SKM-1 treated with dmso at 0.1 percent for 144 hours (cell line): ENCODE data around the gene ATG2B.

Experiments
- DNase-seq: peaks from one replicate; lab custom pipeline; 2025; ENCODE audit not compliant: unreplicated experiment; lab: John Stamatoyannopoulos, UW

ATG2B gene

DNA sequence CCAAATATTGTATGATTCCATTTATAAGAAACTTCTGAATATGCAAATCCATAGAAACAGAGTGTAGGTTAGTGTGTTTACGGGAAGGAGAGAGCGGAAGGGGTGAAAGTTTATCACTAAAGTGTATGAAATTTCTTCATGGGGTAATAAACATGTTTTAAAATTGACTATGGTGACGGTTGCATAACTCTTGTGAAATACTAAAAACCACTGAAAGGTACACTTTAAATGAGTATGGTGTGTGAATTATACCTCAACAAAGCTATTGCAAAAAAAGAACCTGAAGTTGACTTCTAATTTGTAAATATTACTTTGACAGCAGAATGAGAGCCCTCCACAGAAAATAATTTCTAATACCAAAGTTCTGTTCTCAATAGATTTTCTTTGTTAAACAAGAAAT is 47.1 kb downstream of the ATG2B start:
- DNase-seq: no peak

DNA sequence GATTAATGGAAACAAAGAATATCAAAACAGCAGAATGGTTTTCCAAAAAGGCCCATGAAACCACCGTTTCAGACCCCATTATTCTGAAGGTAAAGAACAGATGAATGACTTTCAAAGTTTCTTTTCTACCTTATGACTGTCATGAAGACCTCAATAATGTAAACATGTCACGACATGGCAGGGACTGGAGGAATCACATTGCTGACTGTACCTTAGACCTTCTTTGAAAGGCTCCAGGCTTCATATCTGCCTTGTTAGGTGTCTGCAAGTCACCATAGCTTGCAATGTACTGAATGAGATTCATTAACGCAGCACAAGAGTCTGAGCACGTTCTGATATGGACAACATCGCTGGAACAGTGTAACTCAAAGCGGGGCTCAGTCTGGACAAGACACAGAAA is 52.2 kb downstream of the ATG2B start:
- no peak for DNase-seq

DNA sequence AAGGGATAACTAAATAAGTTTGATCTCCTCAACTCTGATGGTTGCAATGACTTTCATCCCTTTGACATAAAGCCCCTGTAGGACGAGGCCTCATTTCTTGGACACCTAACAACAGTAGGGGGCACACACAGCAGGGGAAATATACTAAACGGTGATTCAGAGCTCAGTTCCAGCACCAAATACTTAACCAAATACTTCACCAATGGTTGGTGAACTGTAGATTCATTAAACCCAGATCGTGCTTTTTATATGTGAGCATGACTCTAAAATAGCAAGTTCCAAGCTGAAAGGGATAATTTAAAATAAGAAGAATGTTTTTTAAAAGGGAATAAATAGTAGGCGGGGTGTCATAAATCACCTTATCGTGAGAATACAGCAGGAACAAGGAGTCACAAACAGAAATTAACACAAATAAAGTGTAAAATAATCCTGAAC is 53.2 kb downstream of the ATG2B start:
- DNase-seq: no peak

DNA sequence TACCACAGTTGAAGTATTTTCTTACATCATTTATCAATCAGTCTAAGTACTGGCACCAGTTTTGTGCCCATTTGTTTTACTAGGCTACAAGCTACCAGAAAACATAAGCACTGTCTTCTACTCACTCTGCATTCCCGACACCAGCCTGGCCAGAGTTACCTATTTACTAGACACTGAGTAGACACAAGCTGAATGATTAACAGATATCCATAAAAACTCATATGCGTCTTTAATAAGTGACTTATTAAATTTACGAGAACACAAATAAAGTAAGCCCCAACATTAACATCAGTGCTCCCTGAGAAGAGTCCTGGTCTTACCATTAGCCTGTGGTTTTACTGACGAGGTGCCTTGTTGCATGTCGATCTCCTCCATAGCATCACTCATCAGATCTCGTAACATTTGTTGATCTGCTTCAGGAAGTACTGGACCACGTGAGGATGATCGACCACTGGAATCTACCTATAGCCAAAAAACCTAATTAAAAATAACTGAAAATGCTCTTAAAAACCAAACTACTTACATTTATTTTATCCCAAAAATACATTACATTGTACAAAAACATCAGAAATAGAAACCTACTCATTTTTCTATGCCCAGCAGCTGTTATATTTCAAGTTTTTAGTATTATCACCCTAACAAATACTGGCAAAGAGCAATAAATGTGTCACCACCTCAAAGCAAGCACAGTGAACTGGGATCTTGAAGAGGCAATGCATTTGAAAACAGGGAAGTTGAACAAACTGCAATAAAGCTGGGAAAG is 53.8 kb downstream of the ATG2B start:
- DNase-seq: no peak

DNA sequence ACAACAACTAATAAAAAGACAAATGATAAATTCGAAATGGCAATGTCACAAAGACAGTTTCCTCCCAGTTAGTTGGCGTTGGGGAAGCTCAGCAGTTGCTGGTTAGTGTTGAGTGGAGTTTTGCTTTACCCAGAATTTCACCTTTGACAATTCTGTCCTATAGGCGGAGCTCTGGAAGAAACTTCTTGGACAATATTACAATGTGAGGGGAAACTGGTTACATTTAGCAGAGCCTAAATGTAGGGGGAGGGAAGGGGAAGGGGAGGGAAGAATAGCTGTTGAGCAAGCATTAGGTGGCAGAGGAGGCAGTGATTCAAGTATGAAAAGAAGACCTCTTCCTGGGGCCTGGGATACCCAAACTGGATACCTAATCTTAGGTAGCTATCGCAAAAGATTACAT is 55.7 kb downstream of the ATG2B start:
- no peak for DNase-seq

DNA sequence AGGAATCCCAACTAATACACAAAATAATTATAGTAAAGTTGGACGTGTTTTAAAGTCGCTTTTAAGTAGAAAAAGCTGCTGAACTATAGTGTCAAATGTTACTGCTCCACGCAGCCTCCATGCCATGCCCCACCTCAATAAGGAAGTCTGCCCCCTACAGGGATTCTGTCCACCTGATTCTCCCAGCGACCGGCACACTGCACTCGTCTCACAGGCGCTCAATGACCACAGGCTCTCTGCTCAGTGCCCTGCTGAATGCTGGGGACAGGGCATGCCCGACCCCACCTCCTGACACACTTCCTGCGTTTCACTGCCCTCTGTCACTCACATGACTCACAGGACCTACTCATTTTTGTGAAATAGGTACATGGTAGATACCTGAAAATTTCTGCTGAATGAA is 58.2 kb downstream of the ATG2B start:
- DNase-seq: no peak

DNA sequence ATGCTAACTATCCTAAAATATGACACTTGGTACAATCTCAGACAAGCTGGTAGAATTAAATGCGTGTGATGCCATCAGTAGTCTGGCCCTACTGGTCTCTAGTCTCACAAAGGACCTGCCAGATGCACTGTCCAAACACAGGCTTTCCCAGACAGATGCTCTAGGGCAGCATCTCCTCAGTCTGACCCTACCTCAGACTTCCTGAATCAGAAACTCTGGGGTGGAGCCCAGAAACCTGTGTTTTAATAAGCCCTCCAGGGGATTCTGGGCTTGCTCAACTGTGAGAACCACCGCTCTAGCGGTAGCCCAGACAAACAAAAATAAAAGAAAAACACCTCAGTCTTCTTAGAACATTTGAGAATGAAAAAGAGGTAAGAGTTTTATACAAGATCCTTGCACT is 59.2 kb downstream of the ATG2B start:
- DNase-seq: no peak

DNA sequence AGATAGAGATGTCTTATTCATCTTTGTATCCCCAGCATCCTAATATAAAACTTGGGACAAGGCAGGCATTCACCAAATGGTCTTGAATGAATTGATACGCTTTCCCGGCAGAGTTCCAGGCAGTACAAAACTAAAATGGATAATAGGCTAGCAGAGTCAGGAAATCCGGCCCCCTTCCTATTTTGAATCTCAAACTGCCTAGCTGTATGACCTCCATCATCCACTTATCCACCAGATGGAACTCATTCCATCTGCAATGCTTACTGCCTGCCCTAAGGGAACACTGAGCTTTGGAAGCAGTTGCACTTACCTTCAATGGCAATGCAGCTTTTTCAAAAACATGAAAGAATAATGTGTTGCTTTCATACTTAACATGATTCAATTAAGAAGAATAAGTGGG is 63.7 kb downstream of the ATG2B start:
- no peak for DNase-seq

DNA sequence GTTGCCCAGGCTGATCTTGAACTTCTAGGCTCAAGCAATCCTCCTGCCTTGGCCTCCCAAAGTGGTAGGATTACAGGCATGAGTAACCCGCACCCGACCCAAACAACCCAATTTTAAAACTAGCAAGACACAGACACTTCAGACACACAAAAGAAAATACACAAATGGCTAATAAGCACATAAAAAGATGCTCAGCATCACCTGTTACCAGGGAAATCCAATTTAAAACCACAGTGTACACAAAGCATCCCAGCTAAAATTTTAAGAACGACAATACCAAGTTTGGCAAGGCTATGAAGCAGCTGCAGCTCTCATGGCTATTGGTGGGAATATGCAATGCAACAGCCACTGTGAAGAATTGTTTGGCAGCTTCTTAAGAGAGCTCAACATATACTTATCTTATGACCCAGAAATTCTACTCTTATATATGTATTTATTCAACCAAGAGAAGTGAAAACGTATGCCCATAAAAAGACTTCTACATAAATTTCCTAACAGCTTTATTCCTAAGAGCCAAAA is 65.1 kb downstream of the ATG2B start:
- no peak for DNase-seq

DNA sequence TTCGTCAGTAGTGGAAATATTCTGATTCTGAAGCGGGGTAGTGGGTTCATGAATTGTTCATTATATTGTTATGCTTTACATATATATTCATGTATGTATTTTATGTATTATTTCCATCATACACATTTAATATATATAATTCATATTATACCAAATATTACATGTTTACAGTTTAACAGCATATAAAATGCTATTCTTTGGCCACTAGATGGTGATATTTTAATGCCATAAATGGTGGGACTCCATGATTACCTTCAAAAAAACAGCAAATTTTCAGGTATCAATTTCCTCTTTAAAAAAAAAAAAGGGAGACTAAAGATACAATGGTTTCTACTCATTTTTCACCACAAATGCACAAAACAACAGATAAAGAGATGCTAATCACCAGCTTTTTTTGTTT is 66.1 kb downstream of the ATG2B start:
- DNase-seq: no peak

DNA sequence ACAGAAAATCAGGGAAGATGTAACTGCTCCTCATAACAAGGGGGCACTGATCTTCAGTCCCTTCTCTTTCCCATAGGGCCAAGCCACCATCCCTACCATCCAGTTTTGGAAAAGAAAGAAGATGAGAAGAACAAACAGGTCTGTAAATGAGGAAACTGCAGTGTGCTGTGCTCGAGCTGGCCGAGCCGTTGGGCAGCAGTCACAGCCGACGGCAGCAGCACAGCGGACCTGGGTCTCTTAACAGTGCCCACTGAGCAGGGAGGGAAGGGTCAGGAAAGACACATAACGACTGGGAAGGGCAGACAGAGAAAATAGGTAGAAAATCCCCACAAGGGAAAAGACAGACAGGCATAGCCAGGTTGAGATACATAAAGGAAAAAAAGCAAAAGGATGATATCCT is 68.9 kb downstream of the ATG2B start:
- DNase-seq: no peak

DNA sequence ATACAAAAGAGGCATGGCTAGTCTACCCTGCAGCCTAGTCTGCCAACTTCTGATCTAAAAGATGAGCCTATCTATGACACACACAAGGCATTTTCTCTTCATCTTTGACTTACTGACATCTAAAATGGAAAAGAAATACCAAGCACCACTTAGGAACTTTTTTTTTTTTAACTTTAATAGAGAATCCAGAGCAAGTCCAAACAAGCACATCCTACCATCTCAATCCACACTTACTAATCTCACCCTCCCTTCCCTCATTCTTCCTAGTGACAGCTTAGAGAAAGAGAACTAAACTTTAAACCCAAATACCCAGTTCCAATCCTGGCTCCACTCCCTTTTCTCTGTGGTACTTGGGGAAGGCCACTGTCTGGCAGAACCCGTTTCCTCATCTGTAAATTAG is 75.3 kb downstream of the ATG2B start:
- no peak for DNase-seq

DNA sequence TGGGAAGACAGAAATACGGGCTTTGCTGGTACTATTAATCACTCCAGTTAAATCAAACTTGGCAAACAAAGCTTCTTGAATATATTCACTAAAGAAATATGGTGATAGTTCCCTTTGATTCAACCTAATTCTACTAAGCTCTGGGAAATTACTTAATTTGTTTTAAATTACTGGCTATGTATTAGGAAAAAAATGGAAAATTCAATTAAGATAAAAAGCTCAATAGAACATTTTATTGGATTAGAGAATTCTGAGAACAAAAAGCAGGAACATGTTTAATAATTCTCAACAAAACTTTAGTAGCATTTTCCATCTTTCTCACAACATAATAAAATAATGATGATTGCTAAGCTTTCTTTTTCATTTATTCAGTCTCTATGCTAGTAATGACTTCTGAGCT is 76.9 kb downstream of the ATG2B start:
- DNase-seq: no peak

DNA sequence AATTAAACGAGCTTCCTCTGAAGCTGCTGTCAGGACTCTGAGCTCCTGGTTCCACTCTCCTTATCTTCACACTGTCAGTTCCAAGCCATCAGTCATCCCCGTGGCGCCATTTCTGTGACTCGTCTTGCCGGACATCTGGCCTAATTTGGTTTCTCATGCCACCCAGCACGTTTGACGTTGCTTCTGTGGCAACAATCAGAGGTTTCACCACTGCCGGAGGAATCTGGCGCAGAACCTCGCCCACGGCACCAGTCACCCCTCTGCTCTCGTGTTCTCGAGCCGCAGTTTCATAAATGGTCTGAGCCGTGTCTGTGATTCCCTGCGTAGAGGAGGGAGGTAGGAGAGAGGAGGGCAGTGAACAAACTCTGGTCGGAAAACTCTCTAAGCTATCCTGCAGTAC is 77.5 kb downstream of the ATG2B start:
- DNase-seq: no peak

DNA sequence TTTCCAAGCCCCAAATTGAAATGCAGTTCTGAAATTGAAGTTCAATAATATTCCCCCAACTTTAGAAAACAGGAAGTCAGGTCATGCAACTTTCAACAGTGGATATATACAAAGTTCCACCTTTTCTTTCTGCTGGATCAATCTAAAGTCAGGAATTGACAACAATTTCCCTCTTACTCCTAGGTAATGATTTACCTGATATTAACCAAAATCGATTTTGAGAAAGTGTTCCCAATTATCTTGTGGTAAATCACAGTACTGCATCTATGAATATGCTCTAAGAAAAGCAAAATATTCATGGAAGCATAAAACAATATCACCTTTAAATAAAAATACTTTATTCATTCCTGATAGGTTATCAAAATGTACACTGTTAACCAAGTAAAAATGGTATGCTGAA is 78.7 kb downstream of the ATG2B start:
- DNase-seq: no peak

DNA sequence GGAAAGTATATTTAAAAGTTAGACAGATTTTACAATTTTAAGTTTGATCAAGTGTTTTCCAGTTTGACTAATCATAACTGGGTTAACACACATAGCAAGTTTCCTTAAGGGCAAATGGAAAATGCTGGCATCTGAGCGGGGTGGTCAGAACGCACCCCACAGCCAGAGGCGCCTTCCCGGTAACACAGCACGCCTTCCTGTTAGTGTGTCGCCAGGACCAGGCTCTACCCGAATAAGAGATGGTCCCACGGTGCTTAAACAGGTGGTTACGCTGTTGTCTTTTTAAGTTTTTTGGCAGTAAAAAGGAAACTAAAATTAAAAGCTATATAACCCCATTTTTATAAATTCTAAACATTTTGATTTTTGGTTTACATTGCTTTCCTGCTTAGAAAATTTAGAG is 79.1 kb downstream of the ATG2B start:
- no peak for DNase-seq

DNA sequence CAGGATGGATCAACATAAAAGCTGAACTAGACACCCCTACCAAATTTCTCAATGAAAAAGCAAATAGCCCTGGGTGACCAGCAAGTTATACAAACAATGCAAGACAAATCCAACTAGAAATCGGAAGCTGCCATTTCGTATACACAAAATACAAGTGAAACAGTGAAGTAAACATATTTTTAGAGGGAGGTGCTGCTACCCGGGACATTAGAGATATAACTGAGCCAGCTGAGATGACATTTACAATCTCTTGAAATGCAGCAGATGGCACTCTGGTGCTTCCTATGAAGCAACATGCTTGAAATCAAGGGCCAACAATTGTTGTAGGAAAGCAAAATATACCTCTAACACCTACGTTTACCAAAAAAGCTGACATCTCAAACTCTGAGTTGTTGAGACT is 81.7 kb downstream of the ATG2B start:
- no peak for DNase-seq

DNA sequence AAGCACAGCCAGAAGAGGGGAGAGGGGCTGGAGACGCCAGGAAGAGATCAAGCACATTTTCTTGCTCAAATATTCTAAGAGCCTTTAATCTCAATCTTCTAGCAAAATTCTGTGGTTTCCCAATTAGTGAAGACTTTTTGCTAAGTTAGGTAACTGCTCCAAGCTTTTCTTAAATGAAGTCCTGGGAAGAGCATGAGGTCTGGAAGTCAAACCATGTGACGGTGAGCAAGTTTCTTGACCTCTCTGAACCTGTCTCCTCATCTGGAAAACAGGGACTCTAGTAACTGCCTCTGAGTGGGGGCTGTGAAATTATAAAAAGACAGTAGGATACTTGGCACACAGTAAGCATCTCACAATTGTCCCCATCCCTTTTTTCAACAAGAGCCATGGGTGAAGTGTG is 83.0 kb downstream of the ATG2B start:
- DNase-seq: no peak

DNA sequence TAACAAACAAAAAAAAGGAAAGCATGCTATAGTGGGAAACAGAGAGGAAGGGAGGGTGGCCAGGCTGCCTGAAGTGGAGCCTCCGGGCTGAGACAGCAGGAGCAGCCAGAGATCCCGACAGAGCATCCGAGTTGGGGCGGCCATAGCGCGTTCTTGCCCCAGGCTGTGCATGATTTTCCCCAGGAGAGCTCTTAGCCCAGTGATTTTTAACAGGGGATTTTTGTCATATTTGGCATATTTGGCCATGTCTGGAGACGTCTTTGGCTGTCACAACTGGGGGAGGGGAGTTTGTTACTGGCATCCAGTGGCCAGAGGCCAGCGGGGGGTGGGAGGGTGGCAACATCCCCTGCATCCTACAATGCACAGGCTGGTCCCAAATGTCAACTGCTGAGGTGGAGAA is 83.6 kb downstream of the ATG2B start:
- no peak for DNase-seq

DNA sequence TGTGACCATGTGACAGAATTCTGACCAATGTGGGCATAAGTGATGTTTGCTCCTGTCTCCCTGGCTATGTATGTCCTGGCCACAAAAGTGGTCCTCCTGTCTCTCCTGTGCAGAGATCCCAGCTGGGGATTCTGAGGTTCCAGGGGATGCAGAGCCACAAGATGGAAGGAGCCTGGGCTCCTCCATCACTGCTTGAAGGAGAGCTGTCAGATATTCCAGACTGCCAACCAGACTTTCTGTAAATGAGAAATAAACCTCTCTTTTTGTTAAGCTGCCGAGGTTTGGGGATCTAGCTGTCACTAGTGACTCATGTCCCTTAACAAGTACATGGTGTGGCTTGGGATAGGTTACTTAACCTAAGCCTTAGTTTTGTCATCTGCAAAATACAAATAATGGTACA is 85.3 kb downstream of the ATG2B start:
- no peak for DNase-seq

DNA sequence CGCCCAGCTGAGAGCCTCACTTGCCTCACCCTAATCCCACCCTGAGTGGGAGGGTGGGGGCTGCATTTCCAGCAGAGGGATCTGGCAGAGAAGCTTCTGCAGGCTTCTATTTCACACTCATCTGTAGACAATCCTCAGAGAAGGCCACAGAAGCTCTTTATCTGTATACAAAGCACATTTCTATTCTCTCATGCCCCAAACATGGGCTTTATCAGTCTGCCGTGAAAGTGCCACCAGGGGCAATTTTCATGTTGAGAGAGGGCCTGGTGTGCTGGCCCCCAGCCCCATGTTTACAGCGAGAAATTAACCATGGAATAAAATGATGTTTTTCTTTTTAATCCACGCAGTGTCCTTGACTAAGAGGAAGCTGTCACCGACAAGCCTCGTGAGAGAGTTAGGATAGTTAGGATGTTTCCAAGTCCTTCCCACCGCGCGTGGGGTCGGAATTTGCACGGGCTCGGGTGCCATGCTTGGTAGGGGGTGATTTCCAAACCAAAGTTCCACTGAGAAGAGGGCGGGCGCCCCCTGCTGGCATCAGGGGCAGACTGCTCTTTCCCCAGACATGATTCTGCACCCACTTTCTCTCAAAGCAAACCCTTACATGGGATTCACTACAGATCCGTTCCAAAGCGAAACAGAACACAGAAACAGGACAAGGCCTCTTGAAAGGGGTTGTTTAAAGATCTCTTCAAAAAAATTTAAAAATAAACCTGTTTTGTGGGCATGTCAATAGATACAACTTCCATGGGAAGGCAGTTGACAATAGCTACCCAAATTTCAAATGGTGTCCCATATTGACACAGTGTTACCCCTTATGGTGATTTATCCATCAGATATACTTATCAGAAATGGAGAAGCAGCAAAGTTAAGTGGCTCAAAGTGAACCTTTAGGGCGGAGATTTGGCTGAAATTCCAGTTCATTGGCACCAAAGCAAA is 87.7 kb downstream of the ATG2B start:
- no peak for DNase-seq

DNA sequence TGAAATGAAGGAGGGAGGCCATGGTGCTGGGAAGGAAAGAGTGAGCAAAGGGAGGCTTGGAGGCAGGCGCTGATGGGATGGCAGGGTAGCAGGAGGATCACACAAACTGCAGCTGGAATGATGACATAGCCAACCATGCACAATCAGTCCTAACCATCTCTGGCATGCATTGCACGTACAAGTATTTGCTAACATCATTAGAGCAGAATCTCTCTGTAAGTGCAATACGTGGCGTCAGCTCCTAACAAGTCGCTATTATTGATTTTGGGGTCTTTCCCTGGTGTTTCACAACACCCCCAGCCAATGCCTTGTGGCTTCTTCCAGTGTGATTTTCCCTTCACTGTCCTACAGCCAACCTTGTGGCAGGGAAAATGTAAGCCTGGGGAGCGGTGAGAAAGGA is 88.6 kb downstream of the ATG2B start:
- DNase-seq: no peak
